GM12864 (cell line): ENCODE measurements around the gene LTF.

ENCODE experiments used
- DNase-seq: peaks from one replicate; pipeline ENCODE4 v3.0.0-alpha.2; 2011; ENCODE audit warnings: low read depth
- H3K4me3 ChIP-seq: 2 replicates; pipeline ENCODE4 v1.5.1; 2011; ENCODE audit warnings: mild to moderate bottlenecking, low read depth, low read length, control low read depth
- CTCF ChIP-seq: IDR thresholded peaks from 2 replicates; pipeline ENCODE4 v1.5.1; 2011; ENCODE audit warnings: low read depth, mild to moderate bottlenecking, moderate library complexity, low read length, control low read depth, inconsistent platforms; ENCODE audit errors: missing control alignments

Gene LTF

DNA sequence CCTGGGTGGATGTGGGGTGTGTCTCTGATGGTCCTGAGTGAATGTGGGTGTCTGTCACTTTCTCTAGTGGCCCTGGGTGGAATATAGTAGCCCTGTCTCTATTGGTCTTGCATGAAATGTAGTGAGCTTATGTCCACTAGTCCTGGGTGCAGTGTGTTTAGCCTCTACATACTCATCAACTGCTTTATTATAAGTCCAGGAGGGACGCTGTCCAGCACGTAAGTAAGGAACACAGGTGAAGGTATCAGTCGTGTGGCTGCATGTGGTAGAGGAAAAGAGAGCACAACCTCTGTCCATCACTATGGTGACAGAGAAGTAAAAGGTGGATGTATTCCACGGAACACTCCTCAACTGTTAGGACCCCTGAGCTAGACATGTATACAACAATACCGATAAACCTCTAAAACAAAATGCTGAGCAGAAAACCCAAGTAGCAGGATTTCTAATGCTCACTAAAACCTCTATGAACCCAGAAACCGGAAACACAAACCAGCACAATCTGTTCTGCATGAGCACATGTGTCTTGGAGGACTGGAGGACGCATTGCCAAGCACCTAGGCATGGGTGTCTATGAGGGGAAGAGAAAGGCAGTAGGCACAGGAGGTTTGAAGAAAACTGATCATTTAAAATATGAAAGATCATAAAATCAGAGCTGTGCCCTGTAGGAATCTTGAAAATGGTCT is 11.0 kb downstream of the LTF start:
- no peak overlapping the region for H3K4me3 ChIP-seq
- TF ChIP-seq CTCF = no peak
- DNase-seq = no peak

- no peak for DNase-seq
- TF ChIP-seq CTCF = peak; percentile 75
- no peak overlapping the region for H3K4me3 ChIP-seq
These were observed 14.8 kb downstream of the LTF start for GRCh38 chr3:46449755-46450552.

DNA sequence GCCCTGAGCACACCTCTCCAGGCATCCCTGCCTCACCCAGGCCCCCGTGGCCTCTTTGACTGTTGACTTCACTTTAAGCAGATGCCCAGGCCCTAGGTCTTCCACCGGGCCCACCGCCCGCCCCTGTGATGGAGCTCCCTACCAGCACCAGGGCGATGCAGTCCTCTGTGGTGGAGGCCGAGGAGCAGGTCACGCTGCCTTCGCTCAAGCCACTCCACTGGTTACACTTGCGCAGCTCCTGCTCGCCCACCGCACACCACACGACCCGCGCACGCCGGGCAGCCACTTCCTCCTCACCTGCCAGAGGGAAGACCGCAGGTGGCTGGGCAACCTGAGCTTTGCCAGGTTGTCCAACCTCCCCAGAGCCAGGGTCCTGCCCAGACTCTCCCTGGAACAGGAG is 16.0 kb downstream of the LTF start:
- DNase-seq = no peak
- no peak for TF ChIP-seq CTCF

GRCh38 chr3:46447228-46447985 is 17.3 kb downstream of the LTF start:
- no peak for TF ChIP-seq CTCF
- no peak for DNase-seq
- no peak overlapping the region for H3K4me3 ChIP-seq

More for the DNA sequence above, 16.0 kb downstream of the LTF start:
- no peak overlapping the region for H3K4me3 ChIP-seq

GRCh38 chr3:46442576-46443530 is 21.9 kb downstream of the LTF start:
- DNase-seq = no peak
- TF ChIP-seq CTCF = no peak
- H3K4me3 ChIP-seq = no peak overlapping the region

- no peak overlapping the region for H3K4me3 ChIP-seq
- no peak for TF ChIP-seq CTCF
- DNase-seq = peak; percentile 59
These were observed 24.0 kb downstream of the LTF start for GRCh38 chr3:46440531-46441294.
